AG09309 (cell line): Measurements from ENCODE around the gene DENND4C.

Experiments
- DNase-seq: peaks from one replicate; pipeline ENCODE4 v3.0.0-alpha.2; 2010; ENCODE audit warnings: low read depth
- H3K4me3 ChIP-seq: 2 replicates; pipeline ENCODE4 v1.5.1; 2011; ENCODE audit warnings: mild to moderate bottlenecking, low read depth, low read length, moderate library complexity; ENCODE audit not compliant: control insufficient read depth
- TF ChIP-seq, protein P1 (sequence below): IDR thresholded peaks from 2 replicates; pipeline ENCODE4 v1.5.1; 2011; ENCODE audit warnings: mild to moderate bottlenecking, low read depth, low read length, inconsistent platforms; ENCODE audit not compliant: insufficient read depth, control insufficient read depth; ENCODE audit errors: missing control alignments

The DENND4C gene

DNA sequence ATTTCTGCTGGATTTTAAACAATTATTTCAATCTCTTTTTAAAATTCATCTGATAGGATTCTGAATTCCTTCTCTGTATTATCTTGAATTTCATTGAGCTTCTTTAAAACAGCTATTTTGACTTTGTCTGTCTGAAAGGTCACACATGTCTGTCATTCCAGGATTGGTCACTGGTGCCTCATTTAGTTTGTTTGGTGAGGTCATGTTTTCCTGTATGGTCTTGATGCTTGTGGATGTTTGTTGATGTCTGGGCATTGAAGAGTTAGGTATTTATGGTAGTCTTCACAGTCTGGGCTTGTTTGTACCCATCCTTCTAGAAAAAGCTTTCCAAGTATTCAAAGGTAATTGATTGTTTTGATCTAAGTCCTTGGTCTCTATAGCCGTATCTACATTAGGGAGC, 39.1 kb downstream of the DENND4C start:
- DNase-seq = no peak
- H3K4me3 ChIP-seq = no peak overlapping the region
- TF ChIP-seq, protein P1, sequence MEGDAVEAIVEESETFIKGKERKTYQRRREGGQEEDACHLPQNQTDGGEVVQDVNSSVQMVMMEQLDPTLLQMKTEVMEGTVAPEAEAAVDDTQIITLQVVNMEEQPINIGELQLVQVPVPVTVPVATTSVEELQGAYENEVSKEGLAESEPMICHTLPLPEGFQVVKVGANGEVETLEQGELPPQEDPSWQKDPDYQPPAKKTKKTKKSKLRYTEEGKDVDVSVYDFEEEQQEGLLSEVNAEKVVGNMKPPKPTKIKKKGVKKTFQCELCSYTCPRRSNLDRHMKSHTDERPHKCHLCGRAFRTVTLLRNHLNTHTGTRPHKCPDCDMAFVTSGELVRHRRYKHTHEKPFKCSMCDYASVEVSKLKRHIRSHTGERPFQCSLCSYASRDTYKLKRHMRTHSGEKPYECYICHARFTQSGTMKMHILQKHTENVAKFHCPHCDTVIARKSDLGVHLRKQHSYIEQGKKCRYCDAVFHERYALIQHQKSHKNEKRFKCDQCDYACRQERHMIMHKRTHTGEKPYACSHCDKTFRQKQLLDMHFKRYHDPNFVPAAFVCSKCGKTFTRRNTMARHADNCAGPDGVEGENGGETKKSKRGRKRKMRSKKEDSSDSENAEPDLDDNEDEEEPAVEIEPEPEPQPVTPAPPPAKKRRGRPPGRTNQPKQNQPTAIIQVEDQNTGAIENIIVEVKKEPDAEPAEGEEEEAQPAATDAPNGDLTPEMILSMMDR = no peak

DNA sequence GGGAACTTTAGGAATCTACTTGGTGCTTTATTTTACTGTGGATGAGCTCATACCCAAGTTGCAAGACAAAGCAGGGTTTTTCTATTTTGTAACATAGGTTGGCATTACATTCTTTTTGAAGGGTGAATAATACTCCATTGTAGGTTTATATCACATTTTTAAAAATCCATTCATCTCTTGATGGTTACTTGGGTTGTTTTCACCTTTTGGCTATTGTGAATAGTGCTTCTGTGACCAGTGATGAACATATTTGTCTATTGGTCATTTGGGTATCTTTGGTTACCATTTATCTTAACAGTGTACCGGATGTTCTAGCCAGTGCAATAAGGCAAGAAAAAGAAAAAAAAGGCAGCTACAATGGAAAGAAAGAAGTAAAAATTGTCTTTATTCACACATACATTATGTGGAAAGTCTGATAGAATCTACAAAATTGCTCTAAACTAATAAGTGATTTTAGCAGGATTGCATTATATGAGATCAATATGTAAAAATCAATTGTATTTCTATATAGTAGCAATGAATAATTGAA, 40.0 kb downstream of the DENND4C start:
- H3K4me3 ChIP-seq = no peak overlapping the region
- TF ChIP-seq, protein P1 = no peak
- DNase-seq = no peak

DNA sequence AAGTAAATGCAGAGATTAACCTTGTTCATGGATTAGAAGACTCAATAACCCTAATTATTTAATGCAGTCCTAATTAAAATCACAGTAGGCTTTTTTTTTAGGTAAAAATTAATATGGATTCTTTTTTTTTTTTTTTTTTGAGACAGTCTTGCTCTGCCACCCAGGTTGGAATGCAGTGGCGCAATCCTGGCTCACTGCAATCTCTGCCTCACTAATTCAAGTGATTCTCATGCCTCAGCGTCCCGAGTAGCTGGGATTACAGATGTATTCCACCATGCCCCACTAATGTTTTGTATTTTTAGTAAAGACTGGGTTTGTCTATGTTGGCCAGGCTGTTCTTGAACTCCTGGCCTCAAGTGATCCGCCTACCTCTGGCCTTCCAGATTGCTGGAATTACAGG, 40.6 kb downstream of the DENND4C start:
- TF ChIP-seq, protein P1 = no peak
- no peak overlapping the region for H3K4me3 ChIP-seq
- no peak for DNase-seq

DNA sequence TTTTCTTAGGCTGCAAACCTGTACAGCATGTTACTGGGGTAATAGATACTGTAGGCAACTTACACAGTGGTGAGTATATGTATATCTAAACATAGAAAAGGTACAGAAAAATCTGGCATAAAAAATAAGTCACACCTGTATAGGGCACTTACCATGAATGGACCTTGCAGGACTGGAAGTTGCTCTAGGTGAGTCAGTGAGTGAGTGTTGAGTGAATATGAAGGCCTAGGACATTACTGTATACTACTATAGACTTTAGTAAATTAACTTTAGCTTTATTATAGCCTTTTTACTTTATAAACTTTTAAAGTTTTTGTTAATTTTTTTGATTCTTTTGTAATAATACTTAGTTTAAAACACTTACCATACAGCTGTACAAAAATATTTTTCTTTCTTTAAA, 51.3 kb downstream of the DENND4C start:
- TF ChIP-seq, protein P1 = no peak
- no peak for DNase-seq
- no peak overlapping the region for H3K4me3 ChIP-seq

DNA sequence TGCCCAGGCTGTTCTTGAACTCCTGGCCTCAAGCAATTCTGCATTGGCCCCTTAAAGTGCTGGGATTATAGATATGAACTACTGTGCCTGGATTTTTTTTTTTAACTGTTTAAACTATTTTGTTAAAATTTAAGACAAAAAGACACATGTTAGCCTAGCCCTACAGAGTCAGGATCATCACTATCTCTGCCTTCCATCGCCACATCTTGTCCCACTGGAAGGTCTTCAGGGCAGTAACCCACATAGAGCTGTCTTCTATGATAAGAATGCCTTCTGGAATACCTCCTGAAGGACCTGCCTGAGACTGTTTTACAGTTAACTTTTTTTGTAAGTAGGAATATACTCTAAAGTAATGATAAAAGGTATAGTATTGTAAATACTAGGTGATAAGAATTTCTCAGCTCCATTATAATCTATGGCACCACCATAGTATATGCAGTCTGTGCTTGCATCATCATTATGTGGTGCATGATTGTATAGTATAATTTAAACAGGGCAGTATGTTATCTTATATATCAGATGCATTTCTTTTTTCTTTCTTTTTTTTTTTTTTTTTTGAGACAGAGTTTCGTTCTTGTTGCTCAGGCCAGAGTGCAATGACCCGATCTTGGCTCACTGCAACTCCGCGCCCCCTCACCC, 52.7 kb downstream of the DENND4C start:
- TF ChIP-seq, protein P1 = no peak
- DNase-seq = no peak
- H3K4me3 ChIP-seq = no peak overlapping the region

DNA sequence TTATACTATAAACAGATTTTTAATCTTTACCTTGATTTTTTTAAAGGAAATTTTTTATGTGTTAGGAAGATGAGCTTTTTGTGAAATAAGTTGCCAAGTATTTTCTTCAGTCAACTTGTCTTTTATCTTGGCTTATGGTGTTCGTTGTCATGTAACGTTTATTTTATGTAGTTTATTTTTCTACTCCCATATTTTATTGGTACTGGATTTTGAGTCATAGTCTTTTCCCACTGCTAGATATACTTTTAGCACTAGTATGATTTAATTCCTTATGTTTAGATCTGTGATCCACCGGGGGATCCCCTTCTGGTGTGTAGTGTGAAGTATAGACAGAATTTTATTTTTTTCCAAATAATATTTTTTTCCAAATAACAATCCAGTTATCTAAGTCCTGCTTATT, 54.2 kb downstream of the DENND4C start:
- TF ChIP-seq, protein P1 = no peak
- no peak for DNase-seq
- no peak overlapping the region for H3K4me3 ChIP-seq
